Cardiac muscle cell (in vitro differentiated cells and primary cell): Measurements from ENCODE around the gene PPP1R12B. TPM values are rescaled to one million over a fixed set of nuclear protein-coding genes. Genes with fewer than 3 reads are reported as not detected.
"Not testable (repeated sequence)": the region's sequence is repeated elsewhere in the genome, so short reads cannot be mapped to it uniquely, and the experiment has no call there.

Experiments used
- DNase-seq, 2 donors: peaks; one replicate each; pipeline versions ENCODE4 v3.0.0 to v3.0.0-alpha.2; 2010 to 2017; ENCODE audit warnings: low read depth in 1 of 2, low spot score in 1 of 2
- H3K27ac ChIP-seq: fragments of 200-600 bp; sonication (generic); 2 replicates; pipeline ENCODE4 v1.5.1; 2016
- H3K27me3 ChIP-seq: fragments of 200-600 bp; sonication (generic); 2 replicates; pipeline ENCODE4 v1.6.0; 2016; ENCODE audit warnings: control low read depth
- H3K36me3 ChIP-seq: fragments of 200-600 bp; sonication (generic); 2 replicates; pipeline ENCODE4 v1.5.1; 2016; ENCODE audit warnings: control low read depth
- H3K4me1 ChIP-seq: fragments of 200-600 bp; sonication (generic); 2 replicates; pipeline ENCODE4 v1.8.1; 2017; ENCODE audit warnings: low read depth, mild to moderate bottlenecking, mixed run types
- H3K4me3 ChIP-seq: fragments of 200-600 bp; sonication (generic); 2 replicates; pipeline ENCODE4 v1.5.1; 2016; ENCODE audit warnings: mild to moderate bottlenecking
- H3K9me3 ChIP-seq: fragments of 200-600 bp; sonication (generic); 2 replicates; pipeline ENCODE4 v1.5.1; 2017; ENCODE audit warnings: low read depth, mild to moderate bottlenecking, control low read depth
- polyA plus RNA-seq: library from polyadenylated mRNA; unstranded; fragments of >200 nt; fragmentation: Nextera tagmentation; extraction: Ambion mirVana; gene quantifications from 2 replicates; pipeline ENCODE4 v1.2.1, GENCODE V29; 2016
- total RNA-seq: library from RNA; depleted of rRNA; stranded (reverse); fragments of >200 nt; gene quantifications from 2 replicates; pipeline ENCODE4 v1.2.3, GENCODE V29; 2016
- TF ChIP-seq, protein P1 (sequence below): IDR thresholded peaks from 2 replicates; pipeline ENCODE4 v1.5.1; 2012; ENCODE audit warnings: low read depth, mild to moderate bottlenecking, low read length

The PPP1R12B gene
- total and polyA plus RNA-seq, 2 experiments from 2014 or later = 109 to 340 TPM

DNA sequence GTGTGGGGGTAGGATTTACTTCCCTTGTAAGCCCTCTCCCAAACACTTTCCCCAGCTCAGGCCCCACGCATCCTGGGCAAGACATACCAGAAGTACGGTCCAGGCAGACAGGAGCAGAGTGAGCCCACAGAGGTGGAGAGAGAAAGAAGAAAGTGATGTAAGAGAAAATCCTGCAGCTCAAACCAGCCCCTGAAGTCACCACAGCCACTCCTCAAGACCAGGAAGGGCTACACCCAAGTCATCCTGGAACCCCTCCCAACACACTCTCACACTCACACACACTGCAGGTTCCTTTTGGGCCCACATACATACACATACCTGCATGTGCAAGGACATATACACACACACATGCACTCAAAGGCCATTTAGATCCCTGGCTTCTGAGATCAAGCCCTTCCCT lies 254.9 kb downstream of the PPP1R12B start:
- DNase-seq = no peak
- H3K9me3 ChIP-seq = no peaks in the 10 kb centered on the region
- H3K36me3 ChIP-seq = peaks cover 7% of the 10 kb centered on the region
- H3K27ac ChIP-seq = no peak overlapping the region
- TF ChIP-seq, protein P1, sequence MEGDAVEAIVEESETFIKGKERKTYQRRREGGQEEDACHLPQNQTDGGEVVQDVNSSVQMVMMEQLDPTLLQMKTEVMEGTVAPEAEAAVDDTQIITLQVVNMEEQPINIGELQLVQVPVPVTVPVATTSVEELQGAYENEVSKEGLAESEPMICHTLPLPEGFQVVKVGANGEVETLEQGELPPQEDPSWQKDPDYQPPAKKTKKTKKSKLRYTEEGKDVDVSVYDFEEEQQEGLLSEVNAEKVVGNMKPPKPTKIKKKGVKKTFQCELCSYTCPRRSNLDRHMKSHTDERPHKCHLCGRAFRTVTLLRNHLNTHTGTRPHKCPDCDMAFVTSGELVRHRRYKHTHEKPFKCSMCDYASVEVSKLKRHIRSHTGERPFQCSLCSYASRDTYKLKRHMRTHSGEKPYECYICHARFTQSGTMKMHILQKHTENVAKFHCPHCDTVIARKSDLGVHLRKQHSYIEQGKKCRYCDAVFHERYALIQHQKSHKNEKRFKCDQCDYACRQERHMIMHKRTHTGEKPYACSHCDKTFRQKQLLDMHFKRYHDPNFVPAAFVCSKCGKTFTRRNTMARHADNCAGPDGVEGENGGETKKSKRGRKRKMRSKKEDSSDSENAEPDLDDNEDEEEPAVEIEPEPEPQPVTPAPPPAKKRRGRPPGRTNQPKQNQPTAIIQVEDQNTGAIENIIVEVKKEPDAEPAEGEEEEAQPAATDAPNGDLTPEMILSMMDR = no peak
- no peak overlapping the region for H3K4me3 ChIP-seq
- H3K4me1 ChIP-seq = no peaks in the 10 kb centered on the region
- H3K27me3 ChIP-seq = no peaks in the 10 kb centered on the region

GRCh38 chr1:202605515-202605914 lies 257.0 kb downstream of the PPP1R12B start:
- DNase-seq = no peak
- H3K4me3 ChIP-seq = no peak overlapping the region
- H3K36me3 ChIP-seq = peaks cover 9% of the 10 kb centered on the region
- no peaks in the 10 kb centered on the region for H3K27me3 ChIP-seq
- TF ChIP-seq, protein P1 = no peak
- no peaks in the 10 kb centered on the region for H3K4me1 ChIP-seq
- H3K27ac ChIP-seq = no peak overlapping the region
- H3K9me3 ChIP-seq = no peaks in the 10 kb centered on the region

- DNase-seq, H3K27me3 ChIP-seq, H3K36me3 ChIP-seq, H3K4me3 ChIP-seq, H3K9me3 ChIP-seq, H3K27ac ChIP-seq: not testable (repeated sequence)
- H3K4me1 ChIP-seq = peaks cover 14% of the 10 kb centered on the region
Measured at GRCh38 chr1:202612036-202612435, 263.5 kb downstream of the PPP1R12B start.

- peak overlapping the region; percentile 86 for H3K27ac ChIP-seq
- peaks cover 14% of the 10 kb centered on the region for H3K4me1 ChIP-seq
- H3K9me3 ChIP-seq = no peaks in the 10 kb centered on the region
- TF ChIP-seq, protein P1 = no peak
- H3K4me3 ChIP-seq = no peak overlapping the region
- no peak for DNase-seq
- peaks cover under 1% of the 10 kb centered on the region for H3K36me3 ChIP-seq
- H3K27me3 ChIP-seq = no peaks in the 10 kb centered on the region
Measured at GRCh38 chr1:202613571-202613970, 265.1 kb downstream of the PPP1R12B start.

GRCh38 chr1:202614363-202615207 lies 266.1 kb downstream of the PPP1R12B start:
- peak overlapping the region; percentile 86 for H3K27ac ChIP-seq
- H3K36me3 ChIP-seq, H3K27me3 ChIP-seq, H3K4me3 ChIP-seq, H3K9me3 ChIP-seq: not testable (repeated sequence)
- peaks cover 14% of the 10 kb centered on the region for H3K4me1 ChIP-seq
- TF ChIP-seq, protein P1 = peak; percentile 28
- DNase-seq = peak in 1 of 2 donors; percentile 35

DNA sequence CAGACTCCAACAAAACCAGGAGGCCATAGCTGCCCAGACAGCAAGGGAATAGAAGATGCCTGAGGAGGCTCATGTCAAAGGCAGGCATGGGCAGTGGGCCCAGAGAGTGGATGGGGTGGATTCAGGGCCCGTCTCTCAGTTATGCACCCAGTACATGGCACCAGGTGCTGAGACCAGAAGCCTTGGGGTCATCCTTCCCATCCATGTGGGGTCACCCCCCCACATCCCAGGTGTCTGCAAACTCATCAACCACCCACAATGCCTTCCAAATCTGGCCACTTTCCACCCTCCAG lies 266.7 kb downstream of the PPP1R12B start:
- not testable (repeated sequence) for H3K36me3 ChIP-seq, H3K9me3 ChIP-seq, H3K27me3 ChIP-seq, H3K4me3 ChIP-seq, DNase-seq
- Histone ChIP-seq H3K27ac (peak overlapping the region; percentile 86), H3K4me1 (peaks cover 14% of the 10 kb centered on the region)
